HL-60/S4 treated with phorbol 12-myristate 13-acetate at 8.2 ng/mL for 4 days and 3 days (cell line): Measurements from ENCODE around the gene C1QA.

Source experiments
- in situ Hi-C: fragments of 300-500 bp; cut with MboI; formaldehyde crosslinking; loops from 2 replicates; pipeline ENCODE4 v1.15.0; 2022; ENCODE audit warnings: low sequenced_read_pairs

Gene C1QA

GRCh38 chr1:22612671-22613571 is 23.5 kb upstream of the C1QA start:
- in situ Hi-C loops: no loop called here

GRCh38 chr1:22613572-22613918 is 22.9 kb upstream of the C1QA start:
- in situ Hi-C loops: no loop called here

GRCh38 chr1:22613951-22614350 is 22.5 kb upstream of the C1QA start:
- in situ Hi-C loops: no loop called here

- in situ Hi-C loops: no loop called here
Measured at GRCh38 chr1:22615886-22616285, 20.5 kb upstream of the C1QA start.

- in situ Hi-C loops: no loop called here
Measured at GRCh38 chr1:22616571-22616970, 19.9 kb upstream of the C1QA start.

GRCh38 chr1:22618056-22618455 is 18.4 kb upstream of the C1QA start:
- in situ Hi-C loops: no loop called here

GRCh38 chr1:22619252-22619651 is 17.2 kb upstream of the C1QA start:
- in situ Hi-C loops: no loop called here

- in situ Hi-C loops: no loop called here
Measured at GRCh38 chr1:22619798-22620197, 16.6 kb upstream of the C1QA start.

GRCh38 chr1:22621761-22622160 is 14.7 kb upstream of the C1QA start:
- in situ Hi-C loops: no loop called here

- in situ Hi-C loops: loop anchor here (25.0 kb wide), 1 partner anchor 488 kb away; the partner anchor contains the start of gene WNT4
Measured at GRCh38 chr1:22625262-22625925, 11.0 kb upstream of the C1QA start.

- in situ Hi-C loops: loop anchor here (25.0 kb wide), 1 partner anchor 489 kb away; the partner anchor contains the start of gene WNT4
Measured at GRCh38 chr1:22626237-22627157, 9.9 kb upstream of the C1QA start.

GRCh38 chr1:22627331-22627730 is 9.1 kb upstream of the C1QA start:
- in situ Hi-C loops: loop anchor here (25.0 kb wide), 1 partner anchor 490 kb away; the partner anchor contains the start of gene WNT4

GRCh38 chr1:22628698-22629444 is 7.6 kb upstream of the C1QA start:
- in situ Hi-C loops: loop anchor here (25.0 kb wide), 1 partner anchor 492 kb away; the partner anchor contains the start of gene WNT4

GRCh38 chr1:22629886-22630285 is 6.5 kb upstream of the C1QA start:
- in situ Hi-C loops: loop anchor here (25.0 kb wide), 1 partner anchor 493 kb away; the partner anchor contains the start of gene WNT4

GRCh38 chr1:22633697-22634463 is 2.5 kb upstream of the C1QA start:
- in situ Hi-C loops: loop anchor here (25.0 kb wide), 1 partner anchor 497 kb away; the partner anchor contains the start of gene WNT4

GRCh38 chr1:22635436-22635835 is 992 bp upstream of the C1QA start:
- in situ Hi-C loops: loop anchor here (25.0 kb wide), 1 partner anchor 498 kb away; the partner anchor contains the start of gene WNT4

- in situ Hi-C loops: loop anchor here (25.0 kb wide), 1 partner anchor 500 kb away; the partner anchor contains the start of gene WNT4
Measured at GRCh38 chr1:22636927-22637326, 499 bp downstream of the C1QA start.

- in situ Hi-C loops: loop anchor here (25.0 kb wide), 1 partner anchor 501 kb away; the partner anchor contains the start of gene WNT4
Measured at GRCh38 chr1:22637907-22638445, 1.5 kb downstream of the C1QA start.
